Measurements from ENCODE around the gene CARD11.
A peak's percentile ranks its signal among the peaks of the same experiment; 100 is the strongest.

CARD11 gene

DNA sequence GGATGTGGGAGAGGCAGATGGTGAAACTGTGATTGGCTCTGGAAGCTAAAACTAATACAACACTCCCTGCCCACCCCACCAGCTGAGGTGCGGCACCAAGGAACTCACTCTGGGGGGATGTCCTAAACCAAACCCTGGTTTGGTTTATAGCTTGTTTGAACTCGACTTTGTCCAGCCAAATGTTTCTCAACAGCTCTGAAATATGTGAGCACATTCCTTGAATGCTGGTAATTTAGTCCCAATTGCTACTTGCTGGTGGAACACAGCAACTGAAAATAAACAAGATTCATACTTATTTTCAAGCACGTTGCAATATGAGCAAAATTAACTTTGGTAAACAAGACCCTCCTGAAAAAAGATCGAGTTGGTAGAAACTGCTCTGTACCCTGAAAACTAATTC, 39.7 kb upstream of the CARD11 start:
- no peaks in the 10 kb centered on the region for H3K79me1 ChIP-seq (ENCODE audit: low read length)
- H3K23ac ChIP-seq (ENCODE audit: low read length) = no peak overlapping the region
- H3K4me1 ChIP-seq (ENCODE audit: control insufficient read depth, low read depth, low read length) = no peaks in the 10 kb centered on the region
- no peak overlapping the region for H2AK5ac ChIP-seq (ENCODE audit: low read length)
- no peaks in the 10 kb centered on the region for H3K79me2 ChIP-seq (ENCODE audit: control insufficient read depth, insufficient read depth, low read length)
- no peak overlapping the region for H3K18ac ChIP-seq (ENCODE audit: low read length)
- no peak overlapping the region for H3K9ac ChIP-seq (ENCODE audit: low read length)
- no peak overlapping the region for H4K5ac ChIP-seq (ENCODE audit: low read length)
- no peaks in the 10 kb centered on the region for H3K27me3 ChIP-seq (ENCODE audit: insufficient read depth, low read length, poor library complexity)
- H3K4ac ChIP-seq (ENCODE audit: low read depth, low read length) = no peak overlapping the region
- H2BK15ac ChIP-seq (replicated peaks; ENCODE audit: low read depth) = no peak overlapping the region
- no peak overlapping the region for H3K56ac ChIP-seq (ENCODE audit: low read length)
- DNase-seq = no peak
- no peak overlapping the region for H3K4me3 ChIP-seq (ENCODE audit: low read length)
- no peaks in the 10 kb centered on the region for H3K36me3 ChIP-seq (ENCODE audit: control insufficient read depth, insufficient read depth, low read length)
- WGBS (ENCODE audit: extremely low coverage, insufficient coverage, low lambda C conversion rate) = no CpG with 5 or more reads among the region's 4 CpGs
- H2BK120ac ChIP-seq (ENCODE audit: low read depth, low read length) = no peak overlapping the region
- H3K4me2 ChIP-seq (ENCODE audit: low read length) = no peak overlapping the region
- H2BK5ac ChIP-seq (ENCODE audit: low read length) = no peak overlapping the region
- H4K8ac ChIP-seq (ENCODE audit: low read depth, low read length) = no peak overlapping the region
- H3K27ac ChIP-seq (ENCODE audit: low read depth, low read length) = no peak overlapping the region

- Histone ChIP-seq H3K23ac (ENCODE audit: low read length) (no peak overlapping the region), H3K9ac (ENCODE audit: low read length) (no peak overlapping the region), H3K56ac (ENCODE audit: low read length) (no peak overlapping the region), H3K18ac (ENCODE audit: low read length) (no peak overlapping the region), H3K4me3 (ENCODE audit: low read length) (no peak overlapping the region), H2BK15ac (replicated peaks; ENCODE audit: low read depth) (no peak overlapping the region), H3K4me2 (ENCODE audit: low read length) (no peak overlapping the region), H3K79me1 (ENCODE audit: low read length) (no peaks in the 10 kb centered on the region), H4K8ac (ENCODE audit: low read depth, low read length) (no peak overlapping the region), H3K27me3 (ENCODE audit: insufficient read depth, low read length, poor library complexity) (no peaks in the 10 kb centered on the region), H2AK5ac (ENCODE audit: low read length) (no peak overlapping the region), H3K36me3 (ENCODE audit: control insufficient read depth, insufficient read depth, low read length) (no peaks in the 10 kb centered on the region), H3K4ac (ENCODE audit: low read depth, low read length) (no peak overlapping the region), H2BK120ac (ENCODE audit: low read depth, low read length) (no peak overlapping the region), H3K79me2 (ENCODE audit: control insufficient read depth, insufficient read depth, low read length) (no peaks in the 10 kb centered on the region), H4K5ac (ENCODE audit: low read length) (no peak overlapping the region), H3K27ac (ENCODE audit: low read depth, low read length) (no peak overlapping the region), H3K4me1 (ENCODE audit: control insufficient read depth, low read depth, low read length) (no peaks in the 10 kb centered on the region), H2BK5ac (ENCODE audit: low read length) (no peak overlapping the region)
- no CpG with 5 or more reads among the region's 9 CpGs for WGBS (ENCODE audit: extremely low coverage, insufficient coverage, low lambda C conversion rate)
- peak; percentile 35 for DNase-seq
Measured at GRCh38 chr7:3082831-3083230, 39.2 kb upstream of the CARD11 start.

DNA sequence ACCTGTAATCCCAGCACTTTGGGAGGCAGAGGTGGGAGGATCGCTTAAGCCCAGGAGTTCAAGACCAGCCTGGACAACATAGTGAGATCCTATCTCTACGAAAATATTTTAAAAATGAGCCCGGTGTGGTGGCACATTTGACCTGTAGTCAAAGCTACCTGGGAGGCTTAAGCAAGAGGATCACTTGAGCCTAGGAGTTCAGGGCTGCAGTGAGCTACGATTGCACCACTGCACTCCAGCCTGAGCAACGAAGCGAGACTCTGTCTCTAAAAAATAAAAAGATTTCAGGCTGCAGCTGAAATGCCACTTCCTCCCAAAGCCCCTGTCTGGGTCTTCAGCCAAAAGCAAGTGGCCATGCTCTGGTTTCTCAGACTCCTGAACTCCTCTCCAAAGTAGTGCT, 38.7 kb upstream of the CARD11 start:
- H3K4ac ChIP-seq (ENCODE audit: low read depth, low read length) = no peak overlapping the region
- no peak overlapping the region for H2AK5ac ChIP-seq (ENCODE audit: low read length)
- no peaks in the 10 kb centered on the region for H3K27me3 ChIP-seq (ENCODE audit: insufficient read depth, low read length, poor library complexity)
- H3K23ac ChIP-seq (ENCODE audit: low read length) = no peak overlapping the region
- no CpG with 5 or more reads among the region's 6 CpGs for WGBS (ENCODE audit: extremely low coverage, insufficient coverage, low lambda C conversion rate)
- DNase-seq = no peak
- no peak overlapping the region for H3K56ac ChIP-seq (ENCODE audit: low read length)
- H3K27ac ChIP-seq (ENCODE audit: low read depth, low read length) = no peak overlapping the region
- H4K5ac ChIP-seq (ENCODE audit: low read length) = no peak overlapping the region
- no peaks in the 10 kb centered on the region for H3K36me3 ChIP-seq (ENCODE audit: control insufficient read depth, insufficient read depth, low read length)
- no peak overlapping the region for H3K9ac ChIP-seq (ENCODE audit: low read length)
- no peak overlapping the region for H4K8ac ChIP-seq (ENCODE audit: low read depth, low read length)
- H3K79me2 ChIP-seq (ENCODE audit: control insufficient read depth, insufficient read depth, low read length) = no peaks in the 10 kb centered on the region
- H2BK120ac ChIP-seq (ENCODE audit: low read depth, low read length) = no peak overlapping the region
- no peak overlapping the region for H2BK5ac ChIP-seq (ENCODE audit: low read length)
- no peak overlapping the region for H3K4me2 ChIP-seq (ENCODE audit: low read length)
- H3K4me1 ChIP-seq (ENCODE audit: control insufficient read depth, low read depth, low read length) = no peaks in the 10 kb centered on the region
- no peaks in the 10 kb centered on the region for H3K79me1 ChIP-seq (ENCODE audit: low read length)
- H3K4me3 ChIP-seq (ENCODE audit: low read length) = no peak overlapping the region
- H2BK15ac ChIP-seq (replicated peaks; ENCODE audit: low read depth) = no peak overlapping the region
- no peak overlapping the region for H3K18ac ChIP-seq (ENCODE audit: low read length)

DNA sequence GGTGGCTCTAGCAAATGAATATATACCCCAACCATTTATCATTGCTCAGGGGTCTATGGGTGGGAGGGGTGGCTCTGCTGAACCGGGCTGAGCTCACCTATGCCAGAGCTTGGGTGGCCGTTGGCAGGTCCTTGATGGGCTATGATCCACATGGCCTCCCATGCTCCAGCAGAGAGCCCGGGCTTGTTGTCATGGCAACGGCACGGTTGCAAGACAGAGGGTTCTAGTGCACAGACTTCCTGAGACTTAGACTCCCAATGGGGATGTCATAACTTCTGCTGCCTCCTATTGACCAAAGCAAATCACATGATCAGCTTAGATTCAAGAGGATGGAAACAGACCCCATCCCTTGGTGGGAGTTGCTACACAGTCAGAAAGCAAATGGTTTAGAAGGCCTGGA, 36.4 kb upstream of the CARD11 start:
- Histone ChIP-seq H2BK120ac (ENCODE audit: low read depth, low read length) (no peak overlapping the region), H3K27ac (ENCODE audit: low read depth, low read length) (no peak overlapping the region), H3K23ac (ENCODE audit: low read length) (no peak overlapping the region), H3K79me2 (ENCODE audit: control insufficient read depth, insufficient read depth, low read length) (no peaks in the 10 kb centered on the region), H3K4ac (ENCODE audit: low read depth, low read length) (no peak overlapping the region), H4K8ac (ENCODE audit: low read depth, low read length) (no peak overlapping the region), H3K27me3 (ENCODE audit: insufficient read depth, low read length, poor library complexity) (no peaks in the 10 kb centered on the region), H3K18ac (ENCODE audit: low read length) (no peak overlapping the region), H3K4me1 (ENCODE audit: control insufficient read depth, low read depth, low read length) (no peaks in the 10 kb centered on the region), H3K79me1 (ENCODE audit: low read length) (no peaks in the 10 kb centered on the region), H3K4me3 (ENCODE audit: low read length) (no peak overlapping the region), H2AK5ac (ENCODE audit: low read length) (no peak overlapping the region), H3K36me3 (ENCODE audit: control insufficient read depth, insufficient read depth, low read length) (no peaks in the 10 kb centered on the region), H4K5ac (ENCODE audit: low read length) (no peak overlapping the region), H2BK15ac (replicated peaks; ENCODE audit: low read depth) (no peak overlapping the region), H3K9ac (ENCODE audit: low read length) (no peak overlapping the region), H3K4me2 (ENCODE audit: low read length) (no peak overlapping the region), H2BK5ac (ENCODE audit: low read length) (no peak overlapping the region), H3K56ac (ENCODE audit: low read length) (no peak overlapping the region)
- no CpG with 5 or more reads among the region's 5 CpGs for WGBS (ENCODE audit: extremely low coverage, insufficient coverage, low lambda C conversion rate)
- peak; percentile 19 for DNase-seq

DNA sequence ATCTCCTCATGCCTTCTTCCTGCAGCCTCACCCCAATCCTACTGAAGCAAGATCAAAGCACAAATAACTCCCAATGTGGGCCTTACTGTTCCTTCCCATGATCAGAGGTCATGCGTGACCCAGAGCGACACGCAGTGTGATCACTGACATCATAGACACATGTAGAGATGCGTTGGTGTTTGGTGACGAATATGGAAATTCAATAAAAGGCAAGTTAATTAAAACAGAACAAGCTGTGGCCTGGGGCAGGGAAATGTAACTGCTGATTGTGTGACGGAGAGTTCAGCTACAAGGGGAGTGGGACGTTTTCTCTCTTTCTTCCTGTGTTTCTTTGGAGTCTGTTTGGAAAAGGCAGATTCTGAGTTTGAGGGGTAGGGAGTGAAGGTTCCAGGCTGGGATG, 34.8 kb upstream of the CARD11 start:
- no peak overlapping the region for H3K4ac ChIP-seq (ENCODE audit: low read depth, low read length)
- H2BK15ac ChIP-seq (replicated peaks; ENCODE audit: low read depth) = no peak overlapping the region
- H3K4me1 ChIP-seq (ENCODE audit: control insufficient read depth, low read depth, low read length) = no peaks in the 10 kb centered on the region
- no peaks in the 10 kb centered on the region for H3K36me3 ChIP-seq (ENCODE audit: control insufficient read depth, insufficient read depth, low read length)
- no peaks in the 10 kb centered on the region for H3K79me1 ChIP-seq (ENCODE audit: low read length)
- H3K4me3 ChIP-seq (ENCODE audit: low read length) = no peak overlapping the region
- no peak overlapping the region for H2BK5ac ChIP-seq (ENCODE audit: low read length)
- H4K8ac ChIP-seq (ENCODE audit: low read depth, low read length) = no peak overlapping the region
- H3K56ac ChIP-seq (ENCODE audit: low read length) = no peak overlapping the region
- WGBS (ENCODE audit: extremely low coverage, insufficient coverage, low lambda C conversion rate) = no CpG with 5 or more reads among the region's 7 CpGs
- no peak overlapping the region for H3K4me2 ChIP-seq (ENCODE audit: low read length)
- H3K79me2 ChIP-seq (ENCODE audit: control insufficient read depth, insufficient read depth, low read length) = no peaks in the 10 kb centered on the region
- H4K5ac ChIP-seq (ENCODE audit: low read length) = no peak overlapping the region
- no peak overlapping the region for H2BK120ac ChIP-seq (ENCODE audit: low read depth, low read length)
- no peak overlapping the region for H3K27ac ChIP-seq (ENCODE audit: low read depth, low read length)
- no peak overlapping the region for H3K23ac ChIP-seq (ENCODE audit: low read length)
- H3K27me3 ChIP-seq (ENCODE audit: insufficient read depth, low read length, poor library complexity) = no peaks in the 10 kb centered on the region
- no peak for DNase-seq
- H2AK5ac ChIP-seq (ENCODE audit: low read length) = no peak overlapping the region
- no peak overlapping the region for H3K9ac ChIP-seq (ENCODE audit: low read length)
- no peak overlapping the region for H3K18ac ChIP-seq (ENCODE audit: low read length)

GRCh38 chr7:3076700-3077099, 33.0 kb upstream of the CARD11 start:
- Histone ChIP-seq H3K4me2 (ENCODE audit: low read length) (no peak overlapping the region), H3K4me3 (ENCODE audit: low read length) (no peak overlapping the region), H2AK5ac (ENCODE audit: low read length) (no peak overlapping the region), H2BK5ac (ENCODE audit: low read length) (no peak overlapping the region), H3K9ac (ENCODE audit: low read length) (no peak overlapping the region), H3K79me2 (ENCODE audit: control insufficient read depth, insufficient read depth, low read length) (no peaks in the 10 kb centered on the region), H3K23ac (ENCODE audit: low read length) (no peak overlapping the region), H3K27me3 (ENCODE audit: insufficient read depth, low read length, poor library complexity) (no peaks in the 10 kb centered on the region), H3K27ac (ENCODE audit: low read depth, low read length) (no peak overlapping the region), H3K36me3 (ENCODE audit: control insufficient read depth, insufficient read depth, low read length) (no peaks in the 10 kb centered on the region), H4K8ac (ENCODE audit: low read depth, low read length) (no peak overlapping the region), H3K56ac (ENCODE audit: low read length) (no peak overlapping the region), H3K4ac (ENCODE audit: low read depth, low read length) (no peak overlapping the region), H3K79me1 (ENCODE audit: low read length) (no peaks in the 10 kb centered on the region), H3K4me1 (ENCODE audit: control insufficient read depth, low read depth, low read length) (no peaks in the 10 kb centered on the region), H2BK15ac (replicated peaks; ENCODE audit: low read depth) (no peak overlapping the region), H4K5ac (ENCODE audit: low read length) (no peak overlapping the region), H2BK120ac (ENCODE audit: low read depth, low read length) (no peak overlapping the region), H3K18ac (ENCODE audit: low read length) (no peak overlapping the region)
- 100% methylated on average over 2 of the region's 4 CpGs for WGBS (ENCODE audit: extremely low coverage, insufficient coverage, low lambda C conversion rate)
- no peak for DNase-seq
